HepG2 (cell line): ENCODE data around the gene ASB5. TPM values are rescaled to one million over a fixed set of nuclear protein-coding genes. Genes with fewer than 3 reads are reported as not detected.

ENCODE experiments used
- HCFC1 ChIP-seq: fragments of 150-350 bp; IDR thresholded peaks from 2 replicates; pipeline ENCODE4 v1.6.1; 2014; ENCODE audit warnings: low read depth, low read length
- PRDM10 ChIP-seq: sonication (generic); formaldehyde crosslinking; IDR thresholded peaks from 2 replicates; pipeline ENCODE4 v1.4.0; 2020; ENCODE audit warnings: low read depth, missing genetic modification reagents
- SIX1 ChIP-seq: sonication (generic); formaldehyde crosslinking; IDR thresholded peaks from 2 replicates; pipeline ENCODE4 v1.4.0; 2020; ENCODE audit warnings: missing genetic modification reagents, borderline replicate concordance
- YEATS2 ChIP-seq: sonication (generic); formaldehyde crosslinking; IDR thresholded peaks from 2 replicates; pipeline ENCODE4 v1.4.0; 2020; ENCODE audit warnings: missing genetic modification reagents, borderline replicate concordance
- ZNF703 ChIP-seq: sonication (generic); formaldehyde crosslinking; IDR thresholded peaks from 2 replicates; pipeline ENCODE4 v1.5.1; 2020; ENCODE audit warnings: missing genetic modification reagents, mild to moderate bottlenecking, moderate library complexity, borderline replicate concordance
- polyA plus RNA-seq, 8 experiments: library from polyadenylated mRNA; depleted of rRNA in 3 of 8; stranded (reverse) in 7 of 8; unstranded in 1 of 8; fragments of >200 nt; fragmentation: Illumina TruSeq in 4 of 8; extraction: Trizol in 4 of 8; gene quantifications; 2 replicates each; pipeline versions ENCODE4 v1.2.1 to v1.2.3, GENCODE V29; 2011 to 2016; ENCODE audit warnings: low read depth in 4 of 8, missing spikeins in 1 of 8, mixed read lengths in 1 of 8; ENCODE audit not compliant: insufficient read depth in 1 of 8
- total RNA-seq, 5 experiments: library from RNA; depleted of rRNA; stranded (reverse); fragments of >200 nt; fragmentation: Illumina TruSeq; extraction: Trizol; gene quantifications; 2 replicates each; pipeline ENCODE4 v1.2.3, GENCODE V29; 2016; ENCODE audit warnings: low read depth in 1 of 5
- TF ChIP-seq, protein P1 (sequence below): sonication (generic); formaldehyde crosslinking; IDR thresholded peaks from 2 replicates; pipeline ENCODE4 v1.5.0; 2020; ENCODE audit warnings: missing genetic modification reagents

The ASB5 gene
- total and polyA plus RNA-seq, 2 of the 13 experiments (the other 11 are each of a cell fraction or from before 2014, with no cell fraction given) = not detected

- TF ChIP-seq, protein P1, sequence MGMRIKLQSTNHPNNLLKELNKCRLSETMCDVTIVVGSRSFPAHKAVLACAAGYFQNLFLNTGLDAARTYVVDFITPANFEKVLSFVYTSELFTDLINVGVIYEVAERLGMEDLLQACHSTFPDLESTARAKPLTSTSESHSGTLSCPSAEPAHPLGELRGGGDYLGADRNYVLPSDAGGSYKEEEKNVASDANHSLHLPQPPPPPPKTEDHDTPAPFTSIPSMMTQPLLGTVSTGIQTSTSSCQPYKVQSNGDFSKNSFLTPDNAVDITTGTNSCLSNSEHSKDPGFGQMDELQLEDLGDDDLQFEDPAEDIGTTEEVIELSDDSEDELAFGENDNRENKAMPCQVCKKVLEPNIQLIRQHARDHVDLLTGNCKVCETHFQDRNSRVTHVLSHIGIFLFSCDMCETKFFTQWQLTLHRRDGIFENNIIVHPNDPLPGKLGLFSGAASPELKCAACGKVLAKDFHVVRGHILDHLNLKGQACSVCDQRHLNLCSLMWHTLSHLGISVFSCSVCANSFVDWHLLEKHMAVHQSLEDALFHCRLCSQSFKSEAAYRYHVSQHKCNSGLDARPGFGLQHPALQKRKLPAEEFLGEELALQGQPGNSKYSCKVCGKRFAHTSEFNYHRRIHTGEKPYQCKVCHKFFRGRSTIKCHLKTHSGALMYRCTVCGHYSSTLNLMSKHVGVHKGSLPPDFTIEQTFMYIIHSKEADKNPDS (CRISPR knock-in tag) = no peak
- TF ChIP-seq HCFC1 (no peak), ZNF703 (CRISPR knock-in tag) (no peak), SIX1 (CRISPR knock-in tag) (no peak), PRDM10 (CRISPR knock-in tag) (no peak), YEATS2 (CRISPR knock-in tag) (no peak)
These were observed 81.4 kb downstream of the ASB5 start (continued) for GRCh38 chr4:176187624-176188023.
